T47D (cell line): Measurements from ENCODE around the gene PRAME.
"Not testable (repeated sequence)": the region's sequence is repeated elsewhere in the genome, so short reads cannot be mapped to it uniquely, and the experiment has no call there.

Source experiments
- DNase-seq, 2 experiments: peaks; one replicate each; pipeline versions ENCODE4 v3.0.0 to v3.0.0-alpha.2; 2011 to 2012; ENCODE audit warnings: low read depth in 1 of 2, low spot score in 1 of 2
- JUND ChIP-seq: IDR thresholded peaks from 2 replicates; pipeline ENCODE4 v1.6.1; 2012; ENCODE audit warnings: low read depth
- in situ Hi-C: cut with HindIII; loops from 2 replicates; pipeline ENCODE4 v1.10.0; 2016; ENCODE audit warnings: low sequenced_read_pairs, low pct_unique_long_range_greater_than_20kb

The PRAME gene

DNA sequence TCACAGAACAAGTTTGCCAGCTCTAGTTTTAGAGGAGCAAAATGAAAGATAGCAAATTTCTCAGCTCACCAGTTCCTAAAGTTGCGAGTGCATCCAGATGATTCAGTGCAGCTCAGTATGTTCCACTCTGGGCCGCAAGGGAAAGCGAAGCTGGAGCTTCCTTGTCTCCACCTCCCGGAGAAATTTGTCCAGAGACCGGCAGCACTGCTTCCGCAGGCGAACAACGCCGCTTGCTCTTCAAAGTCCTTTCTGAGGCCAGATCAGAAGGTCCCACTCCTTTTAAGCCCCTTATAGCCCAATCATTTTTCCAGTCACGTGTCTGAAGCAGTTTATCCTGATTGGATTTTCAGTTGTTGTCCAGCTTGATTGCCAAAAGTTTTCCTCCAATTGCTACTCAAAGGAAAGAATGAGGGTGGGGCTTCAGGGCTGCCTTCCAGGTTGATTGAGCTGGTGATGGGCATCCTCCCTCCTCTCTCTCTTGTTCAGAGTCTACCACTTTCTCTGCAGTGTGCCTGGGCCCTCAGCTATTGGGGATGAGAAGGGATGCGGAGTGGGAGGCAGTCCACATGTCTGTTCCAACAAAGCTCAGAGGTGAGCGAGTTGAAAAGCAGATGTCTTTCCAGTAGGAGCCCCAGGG, 38.9 kb downstream of the PRAME start, which contains the start of gene ZNF280A:
ZNF280A (minus strand) TSS at position 251 of the 637 bp plus-strand sequence. CDS start 4,640 bp downstream, outside the sequence.
- no peak for TF ChIP-seq JUND
- DNase-seq = peak; percentile 26 to 83
- in situ Hi-C loops = no loop called here

DNA sequence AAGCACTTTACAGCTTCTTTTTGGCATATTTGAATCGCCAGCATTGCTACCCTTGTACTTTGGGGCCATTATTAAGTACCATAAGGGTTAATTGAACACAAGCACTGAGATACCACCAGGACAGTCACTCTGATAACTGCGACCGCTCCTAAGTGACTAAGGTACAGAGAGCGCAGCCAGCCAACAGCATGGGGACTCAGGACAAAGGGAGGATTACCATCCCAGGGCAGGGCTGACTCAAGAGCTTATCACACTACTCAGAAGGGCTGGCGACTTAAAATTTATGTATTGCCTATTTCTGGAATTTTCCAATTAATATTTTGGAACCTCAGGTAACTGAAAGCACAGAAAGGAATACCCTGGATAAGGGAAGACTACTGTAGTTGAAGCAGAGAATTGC, 39.5 kb downstream of the PRAME start:
- no peak for TF ChIP-seq JUND
- in situ Hi-C loops = no loop called here
- no peak for DNase-seq

DNA sequence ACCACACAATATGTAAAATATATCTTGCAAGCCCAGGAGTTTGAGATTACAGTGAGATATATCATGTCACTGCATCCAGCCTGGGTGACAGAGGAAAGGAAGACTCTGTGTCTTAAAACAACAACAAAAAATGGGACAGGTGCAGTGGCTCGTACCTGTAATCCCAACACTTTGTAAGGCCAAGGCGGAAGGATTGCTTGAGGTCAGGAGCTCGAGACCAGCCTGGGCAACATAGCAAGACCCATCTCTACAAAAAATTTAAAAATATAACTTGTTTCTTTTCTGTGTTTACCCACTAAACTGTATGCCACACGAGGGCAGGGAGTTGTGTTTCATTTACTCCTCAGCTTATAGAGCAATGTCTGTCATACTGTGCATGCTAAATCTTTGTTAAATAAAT, 42.1 kb downstream of the PRAME start:
- in situ Hi-C loops = no loop called here
- no peak for DNase-seq
- no peak for TF ChIP-seq JUND

DNA sequence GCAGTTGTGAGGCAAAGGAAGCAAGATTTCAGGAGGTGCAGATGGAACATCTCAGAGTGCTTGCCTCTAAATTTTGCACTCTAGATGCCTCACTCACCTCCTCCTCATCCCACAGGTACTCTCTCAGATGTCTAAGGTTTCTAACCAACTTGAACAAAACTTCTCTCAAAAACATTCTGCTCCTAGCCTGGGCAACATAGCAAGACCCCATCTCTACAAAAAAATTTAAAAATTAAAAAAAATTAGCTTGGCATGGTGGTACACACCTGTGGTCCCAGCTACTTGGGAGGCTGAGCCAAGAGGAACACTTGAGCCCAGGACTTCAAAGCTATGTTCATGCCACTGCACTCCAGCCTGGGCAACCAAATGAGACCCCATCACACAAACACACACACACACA, 43.2 kb downstream of the PRAME start:
- in situ Hi-C loops = no loop called here
- TF ChIP-seq JUND = no peak
- no peak for DNase-seq

DNA sequence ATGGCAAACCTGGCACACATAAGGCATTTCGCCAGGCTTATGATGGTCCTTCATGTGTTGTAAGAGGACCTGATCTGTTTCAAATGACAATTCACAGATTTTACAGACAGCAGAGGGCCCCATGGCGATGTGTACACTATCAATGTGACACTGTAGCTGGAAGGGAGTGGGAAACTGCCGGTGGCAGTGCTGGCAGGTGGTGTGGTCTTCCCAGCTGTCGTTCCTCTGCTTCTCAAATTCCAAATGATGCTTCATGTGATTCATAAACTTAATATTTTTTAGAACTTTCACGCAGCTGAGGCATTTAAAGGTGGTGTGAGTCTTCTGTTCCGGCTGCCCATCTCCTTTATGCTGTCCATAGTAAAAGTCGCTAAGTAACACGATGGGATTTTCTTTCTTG, 44.6 kb downstream of the PRAME start:
- in situ Hi-C loops, DNase-seq: not testable (repeated sequence)

DNA sequence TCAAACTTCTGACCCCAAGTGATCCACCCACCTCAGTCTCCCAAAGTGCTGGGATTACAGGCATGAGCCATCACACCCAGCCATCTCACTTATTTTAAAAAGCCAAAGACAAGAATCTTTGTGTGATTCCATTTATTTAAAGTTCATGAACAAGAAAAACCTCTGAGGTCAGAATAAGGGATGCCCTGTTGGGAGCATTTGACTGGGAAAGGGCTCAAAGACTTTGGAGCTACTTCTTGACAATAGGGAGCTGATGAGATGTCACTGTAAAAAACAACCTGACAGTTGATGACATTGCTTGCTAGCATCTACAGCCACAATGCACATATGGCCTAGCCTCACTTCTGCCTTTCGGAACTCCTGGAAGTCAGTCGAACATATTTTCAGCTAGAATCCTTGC, 45.4 kb downstream of the PRAME start:
- in situ Hi-C loops = no loop called here
- no peak for TF ChIP-seq JUND
- DNase-seq = no peak

DNA sequence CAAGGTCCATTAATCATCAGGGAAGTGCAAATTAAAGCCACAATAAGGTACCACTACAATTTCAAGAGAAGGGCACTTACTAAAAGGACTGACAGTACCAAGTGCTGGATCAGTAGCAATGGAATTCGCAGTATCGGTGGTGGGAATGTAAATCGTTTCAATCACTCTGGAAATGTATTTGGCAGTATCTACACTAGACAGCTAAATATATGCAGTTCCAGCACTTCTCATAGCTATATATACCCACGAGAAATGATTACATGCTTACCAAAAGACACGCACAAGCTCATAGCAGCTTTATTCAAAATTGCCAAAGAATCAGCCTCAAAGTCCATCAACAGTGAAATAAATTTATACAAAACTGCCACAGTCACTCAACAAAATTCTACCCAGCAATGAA, 46.1 kb downstream of the PRAME start:
- DNase-seq = no peak
- in situ Hi-C loops = no loop called here
- TF ChIP-seq JUND = no peak

DNA sequence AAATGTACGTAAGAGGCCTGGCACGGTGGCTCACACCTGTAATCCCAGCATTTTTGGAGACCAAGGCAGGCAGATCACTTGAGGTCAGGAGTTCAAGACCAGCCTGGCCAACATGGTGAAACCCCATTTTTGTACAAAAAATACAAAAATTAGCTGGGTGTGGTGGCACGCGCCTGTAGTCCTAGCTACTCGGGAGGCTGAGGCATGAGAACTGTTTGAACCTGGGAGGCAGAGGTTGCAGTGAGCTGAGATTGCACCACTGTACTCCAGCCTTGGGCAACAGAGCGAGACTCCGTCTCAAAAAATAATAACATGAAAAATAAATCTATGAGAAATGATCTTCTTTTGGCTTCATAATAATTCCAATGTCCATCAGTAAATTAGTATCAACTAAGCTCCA, 48.2 kb downstream of the PRAME start:
- DNase-seq, in situ Hi-C loops: not testable (repeated sequence)

DNA sequence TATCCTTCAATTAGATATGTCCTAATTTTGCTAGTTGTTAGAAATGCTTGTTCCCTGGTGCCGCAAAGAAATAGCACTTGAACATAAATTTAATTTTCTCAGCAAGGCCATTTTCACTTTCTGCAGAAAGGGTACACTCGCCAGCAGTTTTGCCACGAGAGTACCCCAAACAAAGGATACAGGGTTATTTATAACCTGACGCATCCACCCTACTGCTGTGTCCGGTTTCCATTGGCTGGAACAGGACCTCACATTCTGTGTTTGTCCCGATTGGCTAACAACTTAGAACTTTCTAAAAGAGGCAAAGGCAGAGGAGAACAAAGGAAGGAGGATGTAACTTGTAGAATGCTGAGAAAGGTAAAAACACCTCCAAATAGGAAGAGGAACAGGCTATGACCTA, 49.2 kb downstream of the PRAME start:
- DNase-seq, in situ Hi-C loops: not testable (repeated sequence)

DNA sequence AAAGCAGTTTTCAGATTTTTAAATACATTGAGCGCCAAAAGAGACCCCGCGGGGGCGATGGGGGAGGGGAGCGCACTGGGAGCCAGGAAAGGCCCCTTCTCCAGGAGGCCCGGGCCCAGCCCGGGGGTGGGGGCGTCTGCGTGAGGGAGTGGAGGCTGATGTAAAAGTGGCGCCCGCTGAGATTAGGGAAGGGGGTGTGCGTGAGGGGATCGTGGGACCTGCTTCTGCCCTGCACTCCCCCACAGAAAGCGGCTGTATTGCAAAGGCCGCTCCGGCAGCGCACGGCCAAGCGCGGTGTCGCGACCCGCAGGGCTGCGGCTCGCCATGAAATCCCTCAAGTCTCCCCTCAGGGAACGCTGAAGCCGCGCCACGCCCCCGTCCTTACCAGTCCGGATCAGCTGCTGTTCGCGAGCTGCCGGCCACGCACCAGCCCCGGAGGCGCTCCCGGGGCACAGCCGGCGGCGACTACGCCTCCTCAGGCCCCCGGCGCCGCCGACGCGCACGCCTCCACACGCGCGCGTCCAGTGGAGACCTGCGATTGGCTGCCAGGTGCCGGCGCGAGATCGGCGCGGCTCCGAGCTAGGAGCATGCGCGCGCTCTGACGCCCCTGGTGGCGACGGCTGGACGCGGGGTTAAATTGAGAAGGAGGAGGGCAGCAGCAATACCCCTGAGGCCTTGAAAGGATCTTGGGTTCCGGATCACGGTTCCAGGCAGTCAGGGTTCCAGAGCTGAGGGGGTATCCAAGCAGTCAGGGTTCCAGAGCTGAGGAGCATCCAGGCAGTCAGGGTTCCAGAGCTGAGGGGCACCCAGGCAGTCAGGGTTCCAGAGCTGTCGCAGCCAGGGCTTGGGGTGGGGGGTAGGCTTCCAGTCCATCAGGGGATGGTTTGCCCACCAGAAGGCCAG, 50.5 kb downstream of the PRAME start, which contains the start of gene ZNF280B:
ZNF280B (minus strand) TSS at position 469 of the 903 bp plus-strand sequence. CDS start 19,344 bp downstream, outside the sequence.
- no peak for TF ChIP-seq JUND
- in situ Hi-C loops = no loop called here
- DNase-seq = no peak

DNA sequence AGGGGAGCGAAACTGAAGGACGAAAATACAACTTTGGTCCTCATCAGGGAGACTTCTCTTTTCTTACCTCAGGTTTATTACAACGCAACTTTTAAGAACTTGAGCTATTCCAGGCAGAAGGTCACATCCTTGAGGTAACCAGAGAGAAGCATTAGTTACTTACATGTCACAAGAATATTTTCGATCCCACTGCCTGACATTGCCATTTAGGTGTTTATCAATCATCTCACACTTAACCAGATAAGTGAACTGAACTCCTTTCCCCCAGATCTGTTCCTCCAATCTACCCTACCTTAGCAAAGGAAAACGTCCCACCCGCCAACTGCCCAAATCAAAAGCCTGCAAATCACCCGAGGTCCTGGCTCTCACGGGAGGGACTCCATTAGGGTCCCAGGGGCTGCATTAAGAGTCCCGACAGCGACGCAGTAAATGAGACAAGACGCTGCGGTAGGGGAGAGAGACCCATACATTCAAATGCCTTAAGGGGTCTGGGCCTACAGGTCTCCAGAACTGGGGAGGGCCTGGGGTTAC, 51.3 kb downstream of the PRAME start:
- in situ Hi-C loops = no loop called here
- no peak for DNase-seq

DNA sequence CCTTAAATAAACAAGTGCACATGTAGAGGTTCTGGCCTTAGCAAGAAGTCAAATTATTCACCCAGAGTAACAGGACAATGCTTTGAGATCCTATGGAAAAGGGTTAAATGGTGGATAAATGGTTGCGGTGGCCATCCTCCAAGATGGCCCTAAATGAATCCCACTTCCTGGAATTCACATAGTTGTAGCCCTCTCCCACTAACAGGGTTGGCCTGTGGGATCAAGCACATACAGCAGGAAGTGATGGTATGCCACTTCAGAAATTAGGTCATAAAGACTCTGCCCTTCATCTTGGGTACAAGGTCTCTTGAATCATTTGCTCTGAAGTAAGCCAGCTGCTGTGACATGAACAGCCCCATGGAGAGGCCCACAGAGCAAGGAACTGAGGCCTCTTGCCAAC, 52.3 kb downstream of the PRAME start:
- in situ Hi-C loops = no loop called here
- no peak for TF ChIP-seq JUND
- DNase-seq = no peak

More for the DNA sequence above, 51.3 kb downstream of the PRAME start:
- TF ChIP-seq JUND = no peak

DNA sequence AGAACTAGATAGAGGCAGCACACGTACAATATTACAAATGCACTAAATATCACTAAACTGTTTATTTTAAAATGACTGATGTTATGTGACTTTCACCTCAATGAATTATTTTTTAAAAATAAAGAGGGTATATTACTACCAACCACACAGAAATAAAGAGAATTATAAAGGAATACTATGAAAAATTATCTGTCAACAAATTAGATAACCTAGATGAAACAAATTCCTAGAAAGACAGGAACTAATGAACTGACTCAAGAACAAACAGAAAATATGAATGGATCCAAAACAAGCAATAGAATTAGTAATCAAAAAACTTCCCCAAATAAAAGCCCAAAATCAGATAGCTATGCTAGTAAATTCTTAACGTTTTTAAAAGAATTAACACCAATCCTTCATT, 60.8 kb downstream of the PRAME start:
- TF ChIP-seq JUND = no peak
- DNase-seq = no peak

More for the DNA sequence above, 60.8 kb downstream of the PRAME start:
- in situ Hi-C loops = no loop called here
